Measurements from ENCODE around the gene SORL1. TPM values are rescaled to one million over a fixed set of nuclear protein-coding genes. Genes with fewer than 3 reads are reported as not detected.
A peak's percentile ranks its signal among the peaks of the same experiment; 100 is the strongest.

SORL1 gene
- polyA plus RNA-seq, 10 donors: 0.99 to 6.8 (median 2.4) TPM

DNA sequence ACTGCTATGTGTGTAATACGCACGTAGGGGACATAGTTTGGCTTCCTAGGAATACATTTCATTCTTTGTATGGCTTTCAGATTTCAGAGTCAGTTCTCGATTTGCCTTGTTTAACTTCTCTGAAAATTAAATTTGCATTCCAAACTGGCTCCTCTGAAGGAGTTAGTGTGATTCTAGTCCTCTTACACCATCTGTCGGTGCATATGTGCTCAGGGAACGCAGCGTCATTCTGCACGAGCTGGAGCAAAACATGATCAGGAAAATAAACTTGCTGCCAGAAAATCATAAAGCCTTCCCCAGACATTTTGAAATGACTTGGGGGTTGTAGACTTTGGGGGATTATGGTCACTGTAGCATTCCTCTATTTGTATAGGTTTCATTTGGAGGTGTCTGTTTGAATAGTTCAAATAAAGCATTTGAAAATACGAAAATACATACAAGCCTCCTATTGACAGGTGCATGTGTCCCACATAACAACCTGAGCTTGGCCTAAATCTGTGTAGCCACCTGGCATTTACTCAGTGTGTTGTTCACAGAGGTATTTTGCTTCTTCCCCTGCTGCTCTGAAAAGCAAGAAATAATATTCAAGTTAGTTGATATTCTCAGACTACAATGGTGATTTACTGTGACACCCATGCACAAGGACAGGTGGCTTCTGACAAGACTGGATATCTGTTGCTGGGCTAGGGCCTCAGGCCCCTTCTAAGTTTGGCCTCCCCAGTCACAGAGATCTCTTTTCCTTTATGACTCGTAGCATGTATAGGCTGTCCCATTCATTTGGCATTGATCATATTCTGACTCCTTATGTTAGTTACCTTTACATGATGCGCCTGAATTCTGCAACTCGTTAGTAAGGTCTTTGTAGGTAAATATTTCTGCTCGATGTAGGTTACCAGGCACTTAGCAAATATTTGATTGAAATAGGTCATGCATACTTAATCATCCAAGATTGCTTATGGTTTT lies 82.3 kb downstream of the SORL1 start:
- DNase-seq: peak; percentile 44 to 66 (median 50)

DNA sequence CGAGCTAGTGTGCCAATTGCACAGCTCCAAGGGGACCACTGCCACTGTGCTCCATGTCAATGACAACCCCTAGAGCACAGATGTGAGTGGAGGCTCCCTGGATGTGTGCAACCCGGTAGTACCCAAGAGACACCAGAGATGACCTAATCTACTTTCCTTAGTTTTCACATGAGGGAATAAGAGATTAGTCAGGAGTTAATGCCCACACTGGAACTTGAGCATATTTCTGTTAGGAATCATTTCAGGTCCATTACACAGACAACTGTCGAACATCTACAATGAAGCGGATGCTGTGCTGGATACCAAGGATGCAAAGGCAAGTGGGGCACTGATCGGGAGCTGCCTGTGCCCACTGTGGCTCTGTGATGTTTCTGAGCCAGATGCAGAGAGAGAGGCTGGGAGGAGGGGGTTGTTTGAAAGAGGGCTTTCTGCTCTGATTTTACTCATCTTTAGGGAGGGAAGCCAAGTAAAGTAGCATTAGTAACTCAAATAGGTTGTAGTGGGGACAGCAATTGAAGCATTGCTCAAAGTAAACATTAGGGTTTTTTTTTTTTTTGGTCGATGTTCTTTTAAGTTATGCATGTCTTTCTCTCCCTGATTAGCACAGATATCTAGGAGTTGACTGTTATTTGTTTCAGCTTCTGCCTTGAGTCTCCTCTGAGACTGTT lies 83.1 kb downstream of the SORL1 start:
- DNase-seq: no peak

DNA sequence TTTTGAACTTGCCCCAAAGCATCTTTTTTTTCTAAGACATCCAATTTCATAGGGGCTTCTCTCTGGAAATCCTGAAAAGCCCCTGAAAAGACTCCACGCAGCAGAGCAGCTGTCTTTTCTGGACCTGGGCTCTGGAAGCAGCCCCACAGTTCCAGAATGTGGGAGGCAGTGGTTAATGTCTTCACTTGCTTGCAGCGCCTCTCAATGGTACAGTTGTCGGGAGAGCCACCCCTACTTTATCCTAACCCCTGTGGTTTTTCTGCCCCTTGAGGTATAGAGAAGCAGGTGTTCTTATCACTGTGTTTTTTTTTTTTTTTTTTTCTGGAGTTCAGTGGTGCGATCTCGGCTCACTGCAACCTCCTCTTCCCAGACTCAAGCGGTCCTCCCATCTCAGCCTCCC lies 84.0 kb downstream of the SORL1 start:
- no peak for DNase-seq

DNA sequence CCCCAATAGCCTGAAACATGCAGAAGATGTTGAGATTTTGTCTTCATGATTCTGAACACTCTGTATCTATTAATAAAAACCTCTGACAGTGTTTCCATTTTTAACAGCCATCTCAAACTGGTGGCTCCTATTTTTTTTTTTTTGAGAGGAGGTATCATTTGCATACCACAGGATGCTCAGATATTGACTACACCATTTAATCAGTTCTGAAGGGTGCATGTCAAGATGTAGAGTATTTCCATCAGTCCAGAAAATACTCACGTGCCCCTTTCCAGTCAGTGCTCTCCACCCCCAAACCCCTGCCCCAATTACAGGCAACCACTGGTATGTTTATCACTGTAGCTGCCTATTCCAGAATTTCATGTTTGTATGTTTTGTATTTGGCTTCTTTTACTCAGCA lies 85.9 kb downstream of the SORL1 start:
- DNase-seq: no peak

GRCh38 chr11:121539000-121539399 lies 86.9 kb downstream of the SORL1 start:
- DNase-seq: no peak

DNA sequence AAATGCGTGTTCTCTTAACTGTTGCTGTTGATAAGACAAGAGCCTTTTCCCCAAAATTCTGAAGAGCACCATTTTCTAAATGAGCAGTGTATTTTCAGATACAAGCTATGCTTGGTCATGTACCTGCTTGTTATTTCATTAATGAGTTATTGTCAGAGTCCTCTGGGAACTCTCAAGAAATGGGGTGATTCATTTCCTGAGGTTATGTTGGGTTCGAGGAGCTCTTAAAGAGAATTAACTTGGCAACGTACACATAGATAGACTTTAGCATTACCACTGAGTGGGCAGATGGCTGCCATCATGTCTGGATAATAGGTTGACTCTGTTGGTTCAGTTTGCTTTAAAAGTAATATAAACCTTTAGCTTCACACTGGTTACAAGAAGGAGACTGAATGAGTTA lies 88.5 kb downstream of the SORL1 start:
- DNase-seq: no peak

- no peak for DNase-seq
Observed at GRCh38 chr11:121543836-121544380, 91.8 kb downstream of the SORL1 start.

- no peak for DNase-seq
Observed at GRCh38 chr11:121544956-121545355, 92.8 kb downstream of the SORL1 start.

DNA sequence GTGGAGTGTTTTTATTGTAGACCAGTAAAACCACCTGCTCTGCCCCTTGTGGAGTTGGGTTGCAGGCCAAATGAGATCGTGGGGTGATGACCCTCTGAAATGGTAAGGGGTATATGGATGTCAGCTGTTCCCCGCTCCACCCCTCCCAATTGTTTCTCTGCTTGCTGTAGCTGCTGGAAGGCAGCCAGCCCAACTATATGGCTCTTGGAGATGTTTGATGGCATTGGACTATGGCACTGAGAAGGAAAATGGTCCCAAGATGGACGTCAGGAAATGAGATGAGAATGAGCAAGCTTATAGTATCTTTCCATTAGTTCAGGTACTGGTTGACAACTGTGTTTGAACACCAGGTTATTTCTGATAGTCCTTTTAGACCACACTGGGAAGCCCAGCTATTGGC lies 95.5 kb downstream of the SORL1 start:
- DNase-seq: no peak

- no peak for DNase-seq
Observed at GRCh38 chr11:121550247-121551030, 98.3 kb downstream of the SORL1 start.

DNA sequence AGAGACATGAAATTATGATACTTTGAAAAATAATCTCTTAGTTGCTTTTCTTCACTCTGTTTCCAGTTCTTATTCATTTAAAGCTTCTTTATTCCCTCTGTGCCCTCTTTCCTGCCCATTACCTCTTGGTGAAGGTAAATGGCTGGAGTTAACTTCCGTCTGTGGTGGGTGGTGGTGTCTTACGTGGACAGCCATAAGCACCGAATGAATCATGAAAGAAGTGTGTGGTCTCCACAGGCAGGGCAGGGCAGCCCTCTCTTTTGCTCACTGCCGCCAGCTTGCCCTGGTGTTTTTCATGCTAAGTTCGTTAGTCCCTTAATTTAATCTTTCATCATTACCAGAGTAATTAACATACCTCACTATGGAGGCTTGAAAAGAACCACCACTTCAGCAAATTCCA lies 99.3 kb downstream of the SORL1 start:
- DNase-seq: no peak

DNA sequence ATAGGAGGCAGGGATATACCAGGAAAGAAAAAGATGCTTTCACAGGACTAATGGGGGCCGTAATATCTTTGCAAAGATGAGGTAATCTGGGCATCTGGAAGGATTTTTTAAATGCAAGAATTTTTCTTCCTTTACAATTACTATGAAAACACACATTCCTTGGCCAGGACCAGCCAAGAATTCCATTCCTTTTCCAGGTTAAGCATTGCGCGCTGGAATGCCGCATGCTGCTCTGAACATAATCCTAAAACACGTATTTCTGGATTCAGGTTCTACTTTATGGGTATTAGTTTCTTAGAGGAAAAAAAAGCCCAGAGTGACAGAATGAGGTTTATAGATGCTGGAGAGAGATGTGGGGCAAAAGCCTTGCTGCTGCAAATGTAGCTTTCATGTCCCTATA lies 100.0 kb downstream of the SORL1 start:
- no peak for DNase-seq

- DNase-seq: no peak
Observed at GRCh38 chr11:121552644-121553043, 100.5 kb downstream of the SORL1 start.

DNA sequence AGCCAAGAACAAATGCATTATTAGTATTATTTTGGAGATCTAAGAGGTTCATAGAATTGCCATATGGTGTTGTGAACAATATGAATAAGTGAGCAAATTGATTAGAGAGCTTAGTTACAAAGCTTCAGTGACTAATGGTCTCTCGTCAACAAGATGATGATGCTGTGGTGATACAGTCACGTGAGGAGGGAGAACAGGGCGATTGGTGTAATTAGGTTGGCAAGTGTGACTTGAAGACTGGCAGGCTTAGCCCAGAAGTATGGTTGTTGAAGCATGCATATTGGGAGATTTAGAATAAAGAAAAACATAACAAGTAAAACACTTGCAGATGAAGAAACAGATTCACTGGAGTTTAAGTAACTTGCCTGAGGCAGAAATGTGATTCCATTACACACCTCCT lies 101.3 kb downstream of the SORL1 start:
- DNase-seq: no peak

GRCh38 chr11:121553806-121554205 lies 101.7 kb downstream of the SORL1 start:
- no peak for DNase-seq

DNA sequence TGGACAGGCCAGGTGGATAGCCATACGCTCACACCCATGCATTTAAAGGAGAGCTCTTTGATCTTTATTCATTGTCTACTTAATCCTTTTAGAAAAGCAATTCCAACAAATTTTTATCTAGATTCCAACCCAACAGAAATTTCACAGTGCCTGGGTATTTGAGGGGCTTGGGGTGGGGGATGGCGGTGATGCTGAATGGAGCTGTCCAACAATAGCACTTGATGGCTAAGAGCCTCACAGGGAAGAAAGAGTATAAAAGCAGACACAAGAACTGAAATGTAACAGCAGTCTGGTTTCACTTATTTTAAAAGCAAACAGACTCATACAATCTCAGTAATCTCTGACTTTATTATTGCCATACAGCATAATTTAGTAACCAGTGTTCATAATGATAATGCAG lies 102.4 kb downstream of the SORL1 start:
- no peak for DNase-seq

- no peak for DNase-seq
Observed at GRCh38 chr11:121555121-121555520, 103.0 kb downstream of the SORL1 start.

GRCh38 chr11:121556937-121557336 lies 104.8 kb downstream of the SORL1 start:
- DNase-seq: no peak

- DNase-seq: no peak
Observed at GRCh38 chr11:121557348-121557747, 105.2 kb downstream of the SORL1 start.

- peak in 2 of 3 donors; percentile 29 to 42 for DNase-seq
Observed at GRCh38 chr11:121559606-121560200, 107.6 kb downstream of the SORL1 start.

DNA sequence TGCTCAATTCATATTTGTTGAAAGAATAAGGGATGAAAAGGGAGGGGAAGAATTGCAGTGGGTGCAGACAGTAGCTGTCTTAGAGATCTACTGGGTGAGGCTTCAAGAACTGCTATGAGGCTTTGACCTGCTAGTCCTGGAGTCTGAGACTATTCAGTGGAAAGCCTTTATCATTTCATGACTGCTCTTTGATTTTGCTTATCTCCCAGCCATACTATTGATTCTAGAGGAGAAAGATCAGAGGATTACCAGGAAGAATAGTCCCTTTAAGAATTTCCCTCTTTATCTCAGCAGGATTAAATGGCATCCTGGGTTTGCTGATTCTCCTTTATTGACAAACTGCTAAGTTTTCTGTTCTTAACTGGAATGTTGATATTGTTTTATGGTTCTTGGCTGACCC lies 108.1 kb downstream of the SORL1 start:
- DNase-seq: no peak

GRCh38 chr11:121561240-121561639 lies 109.1 kb downstream of the SORL1 start:
- DNase-seq: no peak

Measured in muscle of back (tissue), 11 donors.